VCaP (cell line): ENCODE results near the gene NUDCD2.

Source experiments
- H3K27ac ChIP-seq: fragments of 450-650 bp; 2 replicates; pipeline ENCODE4 v1.5.1; 2017
- TF ChIP-seq, protein P1 (sequence below): fragments of 450-650 bp; conservative IDR thresholded peaks from 2 replicates; pipeline ENCODE4 v1.5.1; 2017; ENCODE audit warnings: mild to moderate bottlenecking, moderate library complexity

NUDCD2 gene

DNA sequence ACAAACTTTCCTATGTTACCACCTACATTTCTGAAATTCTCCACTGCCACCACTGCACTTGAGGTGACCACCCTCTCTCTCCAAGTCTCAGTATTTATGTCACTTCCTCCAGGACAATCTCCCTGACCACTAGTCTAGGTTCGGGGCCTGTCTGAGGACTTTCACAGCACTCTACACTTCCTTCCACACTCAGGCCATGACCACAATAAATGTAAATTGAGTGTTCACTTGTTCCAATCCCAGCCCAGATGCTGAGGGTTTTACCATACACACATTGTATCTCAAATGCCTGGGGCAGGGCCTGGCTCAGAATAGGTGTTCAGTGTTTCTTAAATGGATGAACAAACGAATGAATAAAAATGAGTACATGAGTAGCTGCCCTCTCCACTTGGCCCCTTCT lies 49.4 kb downstream of the NUDCD2 start:
- TF ChIP-seq, protein P1, sequence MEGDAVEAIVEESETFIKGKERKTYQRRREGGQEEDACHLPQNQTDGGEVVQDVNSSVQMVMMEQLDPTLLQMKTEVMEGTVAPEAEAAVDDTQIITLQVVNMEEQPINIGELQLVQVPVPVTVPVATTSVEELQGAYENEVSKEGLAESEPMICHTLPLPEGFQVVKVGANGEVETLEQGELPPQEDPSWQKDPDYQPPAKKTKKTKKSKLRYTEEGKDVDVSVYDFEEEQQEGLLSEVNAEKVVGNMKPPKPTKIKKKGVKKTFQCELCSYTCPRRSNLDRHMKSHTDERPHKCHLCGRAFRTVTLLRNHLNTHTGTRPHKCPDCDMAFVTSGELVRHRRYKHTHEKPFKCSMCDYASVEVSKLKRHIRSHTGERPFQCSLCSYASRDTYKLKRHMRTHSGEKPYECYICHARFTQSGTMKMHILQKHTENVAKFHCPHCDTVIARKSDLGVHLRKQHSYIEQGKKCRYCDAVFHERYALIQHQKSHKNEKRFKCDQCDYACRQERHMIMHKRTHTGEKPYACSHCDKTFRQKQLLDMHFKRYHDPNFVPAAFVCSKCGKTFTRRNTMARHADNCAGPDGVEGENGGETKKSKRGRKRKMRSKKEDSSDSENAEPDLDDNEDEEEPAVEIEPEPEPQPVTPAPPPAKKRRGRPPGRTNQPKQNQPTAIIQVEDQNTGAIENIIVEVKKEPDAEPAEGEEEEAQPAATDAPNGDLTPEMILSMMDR = no peak
- no peak overlapping the region for H3K27ac ChIP-seq

- no peak overlapping the region for H3K27ac ChIP-seq
- TF ChIP-seq, protein P1 = no peak
Measured at GRCh38 chr5:163409384-163409783, 50.5 kb downstream of the NUDCD2 start.

DNA sequence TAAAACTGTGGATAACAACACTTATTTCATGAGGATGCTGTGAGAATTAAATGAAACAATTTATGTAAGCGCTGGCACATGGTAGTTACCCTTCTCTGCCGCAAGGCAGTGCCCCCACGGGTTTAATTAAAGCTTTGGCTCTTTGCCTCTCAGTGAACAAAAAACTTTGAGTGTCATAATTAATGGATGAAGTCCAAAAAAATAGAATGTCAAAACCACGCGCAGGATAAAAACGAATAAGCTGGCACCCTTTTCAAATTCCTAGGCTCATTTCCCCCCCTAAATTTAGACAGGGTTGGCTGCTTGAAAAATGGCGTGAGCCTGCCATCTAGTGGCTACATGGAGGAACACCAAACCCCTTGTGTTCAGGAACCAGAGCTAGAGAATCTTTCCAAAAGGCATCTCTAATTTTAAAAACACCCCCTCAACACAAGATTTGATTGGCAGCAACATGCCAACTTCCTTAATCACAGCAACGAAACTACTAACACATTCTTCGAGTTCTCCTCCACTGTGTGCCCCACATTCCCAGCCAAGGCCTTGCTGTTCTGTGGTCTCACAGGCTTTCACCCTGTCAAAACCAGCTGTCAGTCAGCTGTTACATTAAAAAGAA lies 51.5 kb downstream of the NUDCD2 start:
- H3K27ac ChIP-seq = no peak overlapping the region
- TF ChIP-seq, protein P1 = peak; percentile 85

DNA sequence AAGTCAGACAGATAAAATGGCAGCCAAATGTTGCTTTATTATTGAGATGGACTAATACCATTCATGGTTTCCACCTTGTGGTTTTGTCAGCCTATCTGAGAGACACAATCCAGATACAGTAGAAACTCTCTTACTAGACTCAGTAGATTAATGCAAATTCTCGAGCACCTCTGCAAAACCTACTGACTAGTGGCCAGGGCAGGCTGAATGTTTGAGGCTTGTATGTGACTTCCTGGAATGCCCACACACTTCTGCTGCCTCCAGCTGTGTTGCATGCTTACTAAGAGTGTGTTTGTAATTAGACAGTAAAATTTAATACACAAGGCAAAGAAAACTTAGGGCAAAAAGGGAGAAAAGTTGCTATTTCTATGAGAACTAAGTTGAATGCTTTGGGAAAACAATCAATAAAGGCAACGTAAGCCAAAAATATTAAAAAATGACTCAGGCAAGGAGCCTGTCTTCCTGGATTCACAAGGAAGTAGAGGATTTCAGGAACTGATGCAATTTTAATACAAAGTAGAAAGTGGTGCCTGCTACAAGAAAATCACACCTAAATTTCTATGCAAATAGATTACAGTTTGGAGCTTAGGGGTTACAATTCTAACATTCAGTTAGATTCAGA lies 52.8 kb downstream of the NUDCD2 start:
- TF ChIP-seq, protein P1 = no peak

DNA sequence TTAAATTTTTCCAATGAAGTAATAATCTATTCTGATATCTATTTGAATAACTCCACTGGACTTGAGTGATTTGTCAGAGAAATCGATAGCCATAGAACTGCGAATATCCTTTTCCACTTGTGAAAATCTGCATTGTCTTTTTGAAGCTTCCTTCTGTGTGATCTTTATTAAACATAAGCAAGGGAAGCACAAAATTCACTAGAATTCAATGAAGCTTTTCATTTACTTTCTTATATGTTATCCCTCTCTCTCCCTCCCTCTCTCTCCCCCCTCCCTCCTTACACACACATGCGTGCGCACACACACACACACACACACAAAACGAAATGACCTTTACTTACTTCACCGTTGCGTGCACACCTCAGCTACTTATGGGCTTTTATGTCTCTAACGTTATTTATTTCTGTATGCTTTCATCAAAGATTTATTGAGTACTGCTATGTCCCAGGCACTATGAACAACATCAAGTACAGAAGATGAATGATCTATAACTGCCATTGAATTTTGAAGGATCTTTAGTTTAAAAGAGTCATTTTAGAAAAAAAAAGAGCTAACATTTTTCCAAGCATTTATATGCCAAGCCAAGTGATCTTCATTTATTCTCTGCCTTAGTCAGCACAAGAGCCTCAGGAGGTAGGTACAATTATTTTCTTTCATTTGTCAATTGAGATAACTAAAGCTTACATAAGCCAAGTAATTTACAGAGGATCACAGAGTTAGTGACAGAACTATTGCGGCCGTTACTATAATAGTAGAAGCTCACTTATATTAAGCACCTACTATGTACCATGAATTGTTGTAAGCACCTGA lies 55.3 kb downstream of the NUDCD2 start:
- no peak overlapping the region for H3K27ac ChIP-seq
- TF ChIP-seq, protein P1 = no peak

More for the DNA sequence above, 52.8 kb downstream of the NUDCD2 start:
- H3K27ac ChIP-seq = no peak overlapping the region

DNA sequence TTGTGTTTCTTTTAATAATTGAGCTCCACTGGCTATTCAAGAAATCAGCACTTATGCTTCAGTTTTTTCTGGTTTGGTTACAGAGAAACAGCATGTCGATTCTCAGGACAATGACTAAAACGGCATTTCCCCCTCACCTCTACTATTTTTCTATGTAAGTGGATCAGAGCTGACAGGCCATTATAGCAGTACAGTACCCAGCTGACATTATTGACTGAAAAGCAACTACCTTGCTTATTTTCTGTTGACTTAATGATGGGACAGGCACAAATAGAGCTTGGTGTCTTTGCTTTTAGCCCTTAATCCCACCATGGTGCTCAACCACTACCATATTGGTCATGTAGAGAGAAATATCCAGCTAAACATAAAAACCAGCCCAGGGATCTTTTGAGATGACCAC lies 57.9 kb downstream of the NUDCD2 start:
- TF ChIP-seq, protein P1 = no peak
- H3K27ac ChIP-seq = no peak overlapping the region

DNA sequence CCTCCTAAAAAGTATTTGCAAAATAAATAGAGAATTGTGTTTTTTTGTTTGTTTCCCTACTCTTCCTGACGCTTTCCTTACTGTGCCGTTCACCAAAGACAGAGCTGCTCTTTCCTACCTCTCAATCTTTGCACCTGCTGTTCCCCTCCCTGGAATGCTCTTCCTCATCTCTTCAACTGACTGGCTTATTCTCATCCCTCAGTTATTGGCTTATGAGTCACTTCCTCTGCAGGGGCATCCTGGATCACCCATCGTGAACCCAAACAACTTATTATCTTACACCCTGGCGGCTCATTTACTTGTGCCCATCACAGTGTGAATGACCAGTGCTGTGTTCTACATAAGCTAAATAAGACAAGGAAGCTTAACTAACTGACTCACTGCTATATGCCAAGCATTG lies 58.6 kb downstream of the NUDCD2 start:
- TF ChIP-seq, protein P1 = no peak
- no peak overlapping the region for H3K27ac ChIP-seq
